Measurements from ENCODE around the gene SERP1. TPM values are rescaled to one million over a fixed set of nuclear protein-coding genes. Genes with fewer than 3 reads are reported as not detected.

SERP1 gene
- 100 to 1,000 TPM; 104 to 148 TPM for total RNA-seq

DNA sequence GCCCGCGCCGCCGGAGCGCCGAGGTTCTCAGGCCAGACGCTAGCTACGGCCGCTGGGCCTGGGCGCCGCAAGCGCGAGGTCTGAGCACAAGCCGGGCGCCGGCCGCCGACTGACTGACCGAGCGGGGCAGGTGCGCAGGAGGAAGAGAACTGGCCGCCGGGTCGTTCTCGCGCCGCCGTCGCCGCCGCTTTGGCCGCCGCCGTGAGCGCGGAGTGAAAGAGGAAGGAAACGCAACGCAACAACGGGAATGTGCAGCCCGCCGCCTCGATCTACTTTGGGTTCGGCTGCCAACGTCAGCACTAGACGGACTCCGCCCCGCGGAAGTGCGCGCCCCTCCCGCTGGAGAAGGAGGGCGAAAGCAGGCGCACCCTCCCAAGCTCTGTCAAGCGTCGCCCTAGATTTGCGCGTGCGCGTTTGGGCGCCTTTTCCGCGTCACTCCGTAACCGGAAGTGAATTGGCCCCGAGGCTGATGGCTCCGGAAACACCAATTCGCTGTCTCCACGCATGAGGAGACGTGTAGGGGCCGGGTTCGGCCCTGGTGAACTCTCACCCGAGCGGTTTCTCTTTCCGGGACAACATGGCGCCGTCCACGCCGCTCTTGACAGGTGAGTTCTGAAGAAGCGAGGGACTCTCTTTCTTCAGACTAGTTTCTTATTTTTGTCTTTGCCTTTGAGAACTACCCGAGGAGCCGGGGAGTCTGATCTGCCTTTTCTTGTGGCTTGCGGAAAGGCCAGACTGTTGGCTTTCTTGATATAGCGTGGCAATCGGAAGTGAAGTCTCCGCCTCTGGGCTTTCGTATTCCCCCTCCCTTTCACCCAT, at the start of gene SERP1, which contains the start of gene EIF2A:
TSS of gene SERP1 (minus strand) at position 271 of the 819 bp plus-strand sequence. CDS start 361 bp downstream, outside the sequence.
TSS of gene EIF2A (plus strand) at position 562 of the 819 bp plus-strand sequence. CDS start at position 578, 16 bp downstream.
- peak within 1 kb of the TSS; percentile 94 to 98 for H3K27ac Mint-ChIP-seq
- ATAC-seq: peak; percentile 95 to 97
- H3K4me1 Mint-ChIP-seq (ENCODE audit: low read depth in 2 of 2): peaks cover 40 to 53% of the 10 kb centered on the region in 2 donors
- peak within 1 kb of the TSS; percentile 96 for H3K4me3 Mint-ChIP-seq
- DNase-seq (ENCODE audit: low spot score): peak; percentile 100
- peaks cover 32% of the 10 kb centered on the region for H3K36me3 Mint-ChIP-seq
- no peaks in the 10 kb centered on the region for H3K9me3 Mint-ChIP-seq
- H3K27me3 Mint-ChIP-seq: no peaks in the 10 kb centered on the region

- H3K36me3 Mint-ChIP-seq: no peaks in the 10 kb centered on the region
- H3K27me3 Mint-ChIP-seq: no peaks in the 10 kb centered on the region
- no peak overlapping the region for H3K27ac Mint-ChIP-seq
- DNase-seq (ENCODE audit: low spot score): no peak
- no peak for ATAC-seq
- no peak overlapping the region for H3K4me3 Mint-ChIP-seq
- H3K4me1 Mint-ChIP-seq (ENCODE audit: low read depth in 2 of 2): peaks cover 0 to 7% of the 10 kb centered on the region in 2 donors
- no peaks in the 10 kb centered on the region for H3K9me3 Mint-ChIP-seq
These were observed 47.9 kb upstream of the SERP1 start for GRCh38 chr3:150594150-150594549.

- H3K36me3 Mint-ChIP-seq: peaks cover 7% of the 10 kb centered on the region
- no peaks in the 10 kb centered on the region for H3K9me3 Mint-ChIP-seq
- DNase-seq (ENCODE audit: low spot score) (no peak), ATAC-seq (peak in 1 of 2 donors; percentile 61)
- H3K4me3 Mint-ChIP-seq: no peak overlapping the region
- H3K27ac Mint-ChIP-seq: no peak overlapping the region
- peaks cover 0 to 10% of the 10 kb centered on the region in 2 donors for H3K4me1 Mint-ChIP-seq (ENCODE audit: low read depth in 2 of 2)
- H3K27me3 Mint-ChIP-seq: no peaks in the 10 kb centered on the region
These were observed 43.5 kb upstream of the SERP1 start for GRCh38 chr3:150589759-150590158.

DNA sequence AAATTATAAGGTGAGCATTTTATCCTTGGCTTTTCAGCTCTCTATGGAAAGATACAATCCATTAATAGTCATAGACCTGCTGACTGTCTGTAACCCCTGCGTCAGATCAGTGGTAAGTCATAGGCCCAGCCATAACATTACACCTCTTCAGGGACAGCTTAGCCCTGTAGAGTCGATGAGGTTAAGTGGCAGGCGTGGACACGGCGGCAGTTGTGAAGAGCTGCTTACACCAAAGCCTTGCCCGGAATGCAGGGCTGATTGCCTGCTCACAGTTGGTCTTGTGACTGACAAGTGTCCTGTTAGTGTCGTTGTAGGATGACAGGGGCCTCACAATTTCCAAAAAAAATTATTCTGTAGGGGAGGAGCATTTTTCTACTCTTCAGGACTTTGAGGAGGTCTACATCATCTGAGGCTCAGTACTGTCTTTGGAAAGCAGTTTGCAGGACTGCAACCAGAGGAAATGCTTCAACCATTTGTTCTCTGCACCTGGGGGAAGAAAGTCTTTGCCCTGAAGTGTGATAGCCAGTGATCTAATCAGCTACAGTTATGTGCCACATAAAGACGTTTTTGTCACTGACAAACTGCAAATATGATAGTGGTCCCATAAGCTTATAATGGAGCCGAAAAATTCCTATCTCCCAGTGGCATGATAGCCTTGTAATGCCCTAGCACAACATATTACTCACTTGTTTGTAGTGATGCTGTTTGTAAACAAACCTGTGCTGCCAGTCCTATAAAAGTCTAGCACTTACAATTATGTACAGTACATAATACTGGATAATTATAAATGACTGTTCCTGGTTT, 41.9 kb upstream of the SERP1 start:
- Mint-ChIP-seq H3K4me1 (ENCODE audit: low read depth in 2 of 2) (peaks cover 0 to 10% of the 10 kb centered on the region in 2 donors), H3K4me3 (no peak overlapping the region), H3K27ac (peak overlapping the region in 1 of 2 donors; percentile 35), H3K27me3 (no peaks in the 10 kb centered on the region), H3K36me3 (peaks cover 7% of the 10 kb centered on the region), H3K9me3 (no peaks in the 10 kb centered on the region)
- DNase-seq (ENCODE audit: low spot score): no peak
- peak in 1 of 2 donors; percentile 52 for ATAC-seq

DNA sequence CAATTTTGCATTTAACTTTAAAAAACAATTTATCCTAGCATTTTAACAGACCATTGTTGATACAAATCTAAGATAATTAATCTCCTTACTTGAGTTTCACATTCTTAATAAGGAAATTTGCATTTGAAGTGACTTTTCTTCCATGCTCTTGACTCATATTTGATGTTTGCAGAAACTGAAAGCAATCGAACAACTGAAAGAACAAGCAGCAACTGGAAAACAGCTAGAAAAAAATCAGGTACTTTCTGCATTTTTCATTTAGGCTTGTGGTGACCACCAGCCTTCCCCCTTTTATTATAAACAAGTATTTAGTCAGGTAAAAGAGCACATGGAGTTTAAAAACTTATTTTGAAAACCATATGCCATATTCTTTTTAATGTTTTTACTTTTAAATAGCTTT, 36.7 kb upstream of the SERP1 start:
- ATAC-seq: no peak

DNA sequence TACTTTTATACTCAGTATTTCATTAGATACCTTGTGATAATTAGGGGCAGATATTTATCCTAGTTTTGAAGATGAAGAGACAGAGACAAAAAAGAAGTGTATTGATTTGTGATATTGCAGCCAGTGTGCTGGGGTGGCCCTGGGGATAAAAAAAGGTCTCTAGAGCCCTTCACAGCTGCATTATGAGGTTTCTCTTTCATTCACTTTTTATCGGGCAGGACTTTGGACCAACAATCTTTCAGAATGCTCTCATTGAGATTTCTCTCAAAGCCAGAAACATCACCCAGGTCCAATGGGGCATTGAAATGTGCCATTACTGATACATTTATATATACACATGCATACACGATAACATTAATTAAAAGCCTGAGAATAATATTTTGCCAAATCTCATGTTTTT, 36.3 kb upstream of the SERP1 start:
- H3K4me3 Mint-ChIP-seq: no peak overlapping the region
- H3K27ac Mint-ChIP-seq: no peak overlapping the region
- peaks cover 16% of the 10 kb centered on the region for H3K36me3 Mint-ChIP-seq
- ATAC-seq (no peak), DNase-seq (ENCODE audit: low spot score) (no peak)
- H3K4me1 Mint-ChIP-seq (ENCODE audit: low read depth in 2 of 2): peaks cover 0 to 3% of the 10 kb centered on the region in 2 donors
- H3K9me3 Mint-ChIP-seq: no peaks in the 10 kb centered on the region
- no peaks in the 10 kb centered on the region for H3K27me3 Mint-ChIP-seq

More for the DNA sequence above, 36.7 kb upstream of the SERP1 start:
- peaks cover 0 to 3% of the 10 kb centered on the region in 2 donors for H3K4me1 Mint-ChIP-seq (ENCODE audit: low read depth in 2 of 2)
- no peaks in the 10 kb centered on the region for H3K27me3 Mint-ChIP-seq
- H3K36me3 Mint-ChIP-seq: peaks cover 16% of the 10 kb centered on the region
- H3K4me3 Mint-ChIP-seq: no peak overlapping the region
- H3K9me3 Mint-ChIP-seq: no peaks in the 10 kb centered on the region
- DNase-seq (ENCODE audit: low spot score): no peak
- H3K27ac Mint-ChIP-seq: no peak overlapping the region

DNA sequence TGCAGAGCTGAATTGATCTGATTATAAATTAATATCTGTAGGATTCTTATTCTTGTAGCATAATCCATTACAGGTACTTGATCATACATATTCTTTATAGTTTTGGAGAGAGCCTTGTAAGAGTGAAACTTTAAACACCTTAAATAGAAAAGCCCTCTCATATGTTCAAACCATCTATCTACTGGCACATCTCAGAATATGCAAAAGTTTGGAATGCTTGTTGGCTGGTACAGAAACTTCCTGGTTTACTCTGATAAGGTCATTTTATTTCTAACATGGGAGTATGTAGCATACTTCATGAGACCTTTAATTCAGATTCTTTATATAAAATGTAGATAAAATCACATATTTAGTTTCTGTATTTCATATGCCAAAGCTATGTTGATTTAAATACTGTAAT, 34.9 kb upstream of the SERP1 start:
- H3K9me3 Mint-ChIP-seq: no peaks in the 10 kb centered on the region
- DNase-seq (ENCODE audit: low spot score) (no peak), ATAC-seq (no peak)
- no peak overlapping the region for H3K27ac Mint-ChIP-seq
- no peak overlapping the region for H3K4me3 Mint-ChIP-seq
- peaks cover 3 to 5% of the 10 kb centered on the region in 2 donors for H3K4me1 Mint-ChIP-seq (ENCODE audit: low read depth in 2 of 2)
- no peaks in the 10 kb centered on the region for H3K27me3 Mint-ChIP-seq
- H3K36me3 Mint-ChIP-seq: peaks cover 27% of the 10 kb centered on the region

GRCh38 chr3:150577855-150578254, 31.6 kb upstream of the SERP1 start:
- Mint-ChIP-seq H3K4me3 (no peak overlapping the region), H3K27ac (no peak overlapping the region), H3K36me3 (peaks cover 21% of the 10 kb centered on the region), H3K9me3 (no peaks in the 10 kb centered on the region), H3K27me3 (no peaks in the 10 kb centered on the region), H3K4me1 (ENCODE audit: low read depth in 2 of 2) (peaks cover 3 to 5% of the 10 kb centered on the region in 2 donors)
- no peak for DNase-seq (ENCODE audit: low spot score)
- no peak for ATAC-seq

GRCh38 chr3:150567328-150567727, 21.0 kb upstream of the SERP1 start:
- Mint-ChIP-seq H3K4me3 (no peak overlapping the region), H3K9me3 (no peaks in the 10 kb centered on the region), H3K4me1 (ENCODE audit: low read depth in 2 of 2) (peaks cover 0 to 7% of the 10 kb centered on the region in 2 donors), H3K27ac (no peak overlapping the region), H3K27me3 (no peaks in the 10 kb centered on the region), H3K36me3 (peaks cover 22% of the 10 kb centered on the region)
- no peak for DNase-seq (ENCODE audit: low spot score)
- no peak for ATAC-seq

DNA sequence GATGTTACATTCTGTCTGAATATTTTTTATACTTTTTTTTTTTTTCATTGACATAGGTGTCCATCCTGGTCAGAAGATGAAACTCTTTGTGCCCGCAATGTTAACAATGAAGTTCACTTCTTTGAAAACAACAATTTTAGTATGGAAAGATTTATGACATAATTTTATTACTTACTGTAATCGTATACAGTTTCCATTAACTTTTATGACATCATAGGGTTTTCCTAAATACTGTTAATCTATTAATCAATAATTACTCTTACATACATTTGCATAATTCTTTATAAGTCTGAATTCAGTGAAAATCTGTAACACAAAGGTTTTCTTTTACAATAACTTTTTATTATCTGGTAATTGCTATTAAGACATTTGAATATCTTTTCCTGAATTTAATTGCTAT, 17.9 kb upstream of the SERP1 start:
- DNase-seq (ENCODE audit: low spot score): no peak

GRCh38 chr3:150557725-150558124, 11.4 kb upstream of the SERP1 start:
- DNase-seq (ENCODE audit: low spot score) (no peak), ATAC-seq (no peak)
- Mint-ChIP-seq H3K27ac (no peak overlapping the region), H3K36me3 (peaks cover 29% of the 10 kb centered on the region), H3K9me3 (no peaks in the 10 kb centered on the region), H3K4me1 (ENCODE audit: low read depth in 2 of 2) (peaks cover 9 to 25% of the 10 kb centered on the region in 2 donors), H3K27me3 (no peaks in the 10 kb centered on the region), H3K4me3 (no peak overlapping the region)

More for the DNA sequence above, 17.9 kb upstream of the SERP1 start:
- peaks cover 21% of the 10 kb centered on the region for H3K36me3 Mint-ChIP-seq
- H3K9me3 Mint-ChIP-seq: no peaks in the 10 kb centered on the region
- ATAC-seq: no peak
- no peak overlapping the region for H3K4me3 Mint-ChIP-seq
- peaks cover 5 to 7% of the 10 kb centered on the region in 2 donors for H3K4me1 Mint-ChIP-seq (ENCODE audit: low read depth in 2 of 2)
- H3K27ac Mint-ChIP-seq: no peak overlapping the region
- H3K27me3 Mint-ChIP-seq: no peaks in the 10 kb centered on the region

GRCh38 chr3:150556792-150557191, 10.5 kb upstream of the SERP1 start:
- no peak overlapping the region for H3K27ac Mint-ChIP-seq
- no peaks in the 10 kb centered on the region for H3K27me3 Mint-ChIP-seq
- H3K4me3 Mint-ChIP-seq: no peak overlapping the region
- H3K36me3 Mint-ChIP-seq: peaks cover 34% of the 10 kb centered on the region
- ATAC-seq: no peak
- no peaks in the 10 kb centered on the region for H3K9me3 Mint-ChIP-seq
- H3K4me1 Mint-ChIP-seq (ENCODE audit: low read depth in 2 of 2): peaks cover 9 to 28% of the 10 kb centered on the region in 2 donors
- DNase-seq (ENCODE audit: low spot score): no peak

DNA sequence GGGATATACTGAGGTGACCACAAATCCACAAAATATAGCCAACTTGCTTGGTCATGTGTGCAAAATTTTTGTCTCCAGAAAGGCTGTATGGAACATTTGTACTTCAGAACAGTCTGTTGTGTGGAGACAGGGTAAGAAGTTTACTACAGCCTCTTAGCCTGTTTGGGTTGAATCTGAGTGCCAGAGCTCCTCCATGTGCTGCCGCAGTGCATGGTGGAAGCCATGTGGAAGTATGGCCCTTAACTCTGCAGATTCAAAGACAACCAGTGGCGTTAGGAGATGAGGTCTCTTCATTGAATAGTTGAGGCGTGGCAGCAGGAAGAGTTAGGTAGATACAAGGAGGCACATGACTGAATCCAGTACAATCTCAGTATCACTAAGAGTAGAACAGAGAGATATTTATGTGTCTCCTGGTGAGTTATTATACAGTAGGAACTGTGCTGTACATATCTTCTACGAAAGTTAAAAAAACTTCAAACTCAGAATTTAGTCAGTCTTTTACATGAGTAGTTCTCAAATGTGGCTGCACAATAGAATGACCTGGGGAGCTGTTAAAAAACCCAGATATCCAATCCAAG, 9.7 kb upstream of the SERP1 start:
- Mint-ChIP-seq H3K36me3 (peaks cover 37% of the 10 kb centered on the region), H3K9me3 (no peaks in the 10 kb centered on the region), H3K27ac (peak overlapping the region in 1 of 2 donors; percentile 32), H3K4me1 (ENCODE audit: low read depth in 2 of 2) (peaks cover 10 to 30% of the 10 kb centered on the region in 2 donors), H3K27me3 (no peaks in the 10 kb centered on the region), H3K4me3 (no peak overlapping the region)
- no peak for DNase-seq (ENCODE audit: low spot score)
- ATAC-seq: no peak

Measured in natural killer cell treated with Interleukin-12 subunit alpha and Interleukin-12 subunit beta and Interleukin-15 and Interleukin-18, amount 100 ng/mL, for 72 hours (primary cell).